Effector memory CD4-positive, alpha-beta T cell (primary cell): ENCODE data around the gene FHAD1.
A peak's percentile ranks its signal among the peaks of the same experiment; 100 is the strongest.

Source experiments
- DNase-seq, 3 donors: peaks; one replicate each; pipeline ENCODE4 v3.0.0-alpha.2; 2020
- H3K27ac ChIP-seq: 2 replicates; pipeline ENCODE4 v1.7.0; 2013; ENCODE audit warnings: mild to moderate bottlenecking, low read length, moderate library complexity; ENCODE audit not compliant: insufficient read depth, poor library complexity, severe bottlenecking
- H3K27me3 ChIP-seq: replicated peaks from 2 replicates; pipeline ENCODE4 v1.7.0; 2013; ENCODE audit warnings: mild to moderate bottlenecking, low read length; ENCODE audit not compliant: insufficient read depth, control insufficient read depth, poor library complexity, severe bottlenecking
- H3K36me3 ChIP-seq: 2 replicates; pipeline ENCODE4 v1.7.0; 2013; ENCODE audit warnings: mild to moderate bottlenecking, low read length, moderate library complexity; ENCODE audit not compliant: control insufficient read depth, insufficient read depth
- H3K4me1 ChIP-seq: 2 replicates; pipeline ENCODE4 v1.7.0; 2013; ENCODE audit warnings: low read length, mild to moderate bottlenecking; ENCODE audit not compliant: control insufficient read depth, insufficient read depth, poor library complexity, severe bottlenecking
- H3K4me3 ChIP-seq: 2 replicates; pipeline ENCODE4 v1.7.0; 2013; ENCODE audit warnings: low read length, low read depth, mild to moderate bottlenecking; ENCODE audit not compliant: insufficient read depth, poor library complexity, severe bottlenecking
- H3K9me3 ChIP-seq: 2 replicates; pipeline ENCODE4 v1.7.0; 2013; ENCODE audit warnings: mild to moderate bottlenecking, low read length, moderate library complexity; ENCODE audit not compliant: control insufficient read depth

FHAD1 gene

DNA sequence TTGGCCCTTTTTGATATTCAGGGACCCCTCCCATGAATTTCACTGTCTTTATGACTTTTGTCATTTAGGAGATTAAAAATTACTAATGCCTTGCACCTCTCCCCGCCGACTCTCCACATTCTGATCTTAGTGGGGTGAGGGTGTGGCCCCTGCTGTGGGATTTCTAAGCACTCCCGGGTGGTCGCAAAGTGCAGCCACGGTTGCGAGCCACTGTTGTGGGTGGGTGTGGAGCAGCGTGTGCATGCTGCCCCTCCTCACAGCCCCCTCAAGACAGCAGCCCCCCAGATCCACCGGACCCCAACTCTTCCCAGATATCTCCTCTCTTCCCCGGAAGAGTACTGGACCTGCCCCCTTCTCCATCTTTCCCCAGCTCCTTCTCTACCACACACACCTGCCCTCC is 96.1 kb downstream of the FHAD1 start:
- Histone ChIP-seq H3K27ac (no peak overlapping the region), H3K36me3 (no peaks in the 10 kb centered on the region), H3K27me3 (no peaks in the 10 kb centered on the region), H3K4me3 (no peak overlapping the region), H3K9me3 (no peaks in the 10 kb centered on the region), H3K4me1 (peaks cover 9% of the 10 kb centered on the region)
- DNase-seq: no peak

DNA sequence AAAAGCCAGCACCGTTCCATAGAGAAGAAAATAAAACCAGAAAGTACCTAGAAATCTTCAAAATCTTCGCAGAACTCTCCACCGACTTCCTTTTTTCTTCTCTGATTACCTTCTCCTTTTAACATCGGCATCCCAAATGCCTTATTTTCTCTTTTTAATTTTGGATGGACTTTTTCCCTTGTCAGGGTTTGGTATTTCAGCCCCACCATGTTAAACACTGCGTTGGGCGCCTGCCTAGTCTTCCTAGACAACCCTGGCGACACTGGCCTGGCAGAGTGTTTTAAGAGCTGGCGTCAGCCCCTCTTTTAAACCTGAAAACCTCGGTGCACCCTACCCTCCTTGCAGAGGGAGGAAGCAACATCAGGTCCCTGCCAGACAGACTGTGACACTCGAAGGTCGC is 96.7 kb downstream of the FHAD1 start:
- H3K36me3 ChIP-seq: no peaks in the 10 kb centered on the region
- no peak overlapping the region for H3K4me3 ChIP-seq
- no peaks in the 10 kb centered on the region for H3K9me3 ChIP-seq
- H3K4me1 ChIP-seq: peaks cover 9% of the 10 kb centered on the region
- no peaks in the 10 kb centered on the region for H3K27me3 ChIP-seq
- DNase-seq: no peak
- H3K27ac ChIP-seq: no peak overlapping the region

DNA sequence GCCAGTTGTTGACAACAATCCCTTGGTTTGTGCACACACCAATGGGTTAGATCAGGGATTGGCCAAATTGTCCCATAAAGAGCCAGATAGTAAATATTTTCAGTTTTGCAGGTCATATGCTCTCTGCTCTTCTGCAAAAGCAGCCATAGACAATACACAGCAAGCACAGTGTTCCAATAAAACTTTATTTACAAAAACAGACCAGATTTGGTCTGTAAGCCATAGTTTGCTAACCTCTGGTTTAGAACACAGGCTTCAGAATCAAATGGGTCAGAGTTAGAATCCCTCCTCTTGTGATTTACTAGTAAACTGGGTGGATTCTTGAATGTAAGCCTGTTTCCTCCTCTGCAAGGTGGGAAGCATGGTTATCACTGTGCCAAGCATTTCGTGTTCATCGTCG is 97.4 kb downstream of the FHAD1 start:
- Histone ChIP-seq H3K27ac (no peak overlapping the region), H3K4me3 (no peak overlapping the region), H3K4me1 (peaks cover 9% of the 10 kb centered on the region), H3K36me3 (no peaks in the 10 kb centered on the region), H3K9me3 (no peaks in the 10 kb centered on the region), H3K27me3 (no peaks in the 10 kb centered on the region)
- DNase-seq: no peak

DNA sequence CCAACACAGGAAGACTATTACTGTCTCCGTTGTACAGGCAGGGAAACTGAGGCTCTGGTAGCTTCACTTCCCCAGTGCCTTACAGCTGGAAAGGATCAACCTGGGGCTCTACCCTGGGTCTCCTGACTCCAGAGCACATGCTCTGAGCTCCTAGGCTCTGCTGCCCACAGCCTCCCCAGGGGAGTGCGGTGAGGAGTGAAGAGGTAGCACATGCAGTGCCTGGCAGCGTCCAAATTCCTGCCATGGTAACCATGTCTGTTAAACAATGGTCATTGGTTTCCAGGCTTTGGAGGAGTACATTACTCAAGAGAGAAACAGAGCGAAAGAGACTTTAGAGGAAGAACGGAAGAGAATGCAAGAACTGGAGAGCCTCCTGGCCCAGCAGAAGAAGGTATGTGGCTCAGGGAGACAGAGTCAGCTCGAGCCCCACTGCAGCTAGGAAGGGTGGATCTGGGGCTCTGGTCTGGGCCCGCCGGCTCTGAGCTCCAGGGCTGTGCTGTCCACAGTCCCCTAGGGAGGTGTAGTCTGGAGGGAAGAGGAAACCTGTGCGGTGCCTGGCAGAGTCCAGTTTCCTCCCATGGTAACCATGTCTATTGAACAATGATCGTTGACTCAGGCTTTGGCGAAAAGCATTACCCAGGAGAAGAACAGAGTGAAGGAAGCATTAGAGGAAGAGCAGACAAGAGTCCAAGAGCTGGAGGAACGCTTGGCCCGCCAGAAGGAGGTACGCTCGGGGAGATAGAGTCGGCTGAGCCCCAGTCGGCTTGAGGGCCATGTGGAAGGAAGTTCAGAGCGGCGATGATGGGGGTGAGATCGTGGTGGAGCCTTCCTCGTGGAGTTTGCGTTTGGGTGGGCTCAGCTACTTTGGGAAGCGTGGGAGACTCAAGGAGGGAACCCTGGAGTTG is 98.0 kb downstream of the FHAD1 start:
- Histone ChIP-seq H3K4me1 (peaks cover 9% of the 10 kb centered on the region), H3K9me3 (no peaks in the 10 kb centered on the region), H3K36me3 (no peaks in the 10 kb centered on the region), H3K27ac (no peak overlapping the region), H3K27me3 (no peaks in the 10 kb centered on the region), H3K4me3 (no peak overlapping the region)
- no peak for DNase-seq

DNA sequence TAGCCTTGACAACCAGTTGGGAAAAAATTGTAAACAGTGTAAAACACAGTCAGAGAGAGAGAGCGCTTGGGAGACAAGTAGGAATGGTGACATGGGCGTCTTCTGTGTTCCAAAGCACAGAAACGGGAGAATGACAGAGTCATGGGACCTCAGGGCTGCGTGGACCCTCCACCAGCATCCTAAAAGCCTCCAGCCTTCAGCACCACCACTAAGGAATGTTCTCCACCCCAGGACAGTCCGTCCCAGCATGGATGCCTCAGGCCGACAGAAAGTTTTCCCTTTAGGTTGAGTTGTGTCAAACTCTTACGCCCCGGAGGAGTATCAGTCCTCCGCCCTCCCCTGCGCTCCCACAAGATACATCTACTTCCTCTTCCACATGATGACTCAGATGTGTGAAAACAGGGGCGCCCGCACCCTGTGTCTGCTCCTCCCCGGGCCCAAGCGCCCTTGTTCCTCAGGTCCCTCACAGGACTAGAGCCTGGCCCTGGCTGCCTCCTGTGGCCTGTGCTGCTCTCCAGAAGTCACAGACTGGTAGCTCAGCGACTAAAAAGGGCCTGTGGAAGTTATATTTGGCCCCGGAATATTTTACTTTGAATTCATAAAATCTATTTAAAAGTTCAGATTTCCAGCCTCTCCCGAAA is 98.8 kb downstream of the FHAD1 start:
- no peaks in the 10 kb centered on the region for H3K36me3 ChIP-seq
- no peak overlapping the region for H3K27ac ChIP-seq
- peaks cover 9% of the 10 kb centered on the region for H3K4me1 ChIP-seq
- H3K9me3 ChIP-seq: no peaks in the 10 kb centered on the region
- H3K4me3 ChIP-seq: no peak overlapping the region
- peak; percentile 50 to 64 (median 60) for DNase-seq
- no peaks in the 10 kb centered on the region for H3K27me3 ChIP-seq

DNA sequence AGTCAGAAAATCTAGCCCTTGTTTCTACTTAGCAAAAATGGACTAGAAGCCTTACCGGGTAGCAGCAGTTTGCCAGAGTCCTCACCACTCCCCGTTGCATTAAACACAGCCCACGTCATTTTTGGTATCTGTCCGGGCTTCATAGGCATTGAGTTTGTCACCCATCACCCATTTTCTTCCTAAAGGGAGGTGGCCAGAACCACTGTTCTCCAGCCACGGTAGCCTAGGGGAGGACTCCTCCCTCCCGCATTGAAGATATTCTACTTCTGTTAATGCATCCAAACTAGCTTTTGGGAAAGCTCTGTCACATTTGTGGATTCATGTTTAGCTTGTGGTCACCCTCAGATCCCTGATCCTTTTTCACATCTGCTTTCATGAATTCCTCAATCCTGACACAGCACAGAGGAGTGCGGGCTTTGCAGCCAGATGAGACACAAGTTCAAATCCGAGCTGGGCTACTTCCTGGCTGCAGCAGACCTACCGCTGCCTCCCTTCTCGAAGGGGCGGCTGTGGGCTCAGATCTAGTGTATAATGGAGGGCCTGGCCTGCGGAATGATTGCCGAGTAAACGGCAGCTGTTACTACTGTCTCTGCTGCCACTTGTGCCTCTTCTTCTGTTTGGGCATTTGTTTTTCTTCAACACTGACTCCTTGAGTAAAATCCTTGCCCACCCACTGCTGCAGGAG is 99.5 kb downstream of the FHAD1 start:
- Histone ChIP-seq H3K4me1 (peaks cover 9% of the 10 kb centered on the region), H3K27ac (no peak overlapping the region)
- no peak for DNase-seq

DNA sequence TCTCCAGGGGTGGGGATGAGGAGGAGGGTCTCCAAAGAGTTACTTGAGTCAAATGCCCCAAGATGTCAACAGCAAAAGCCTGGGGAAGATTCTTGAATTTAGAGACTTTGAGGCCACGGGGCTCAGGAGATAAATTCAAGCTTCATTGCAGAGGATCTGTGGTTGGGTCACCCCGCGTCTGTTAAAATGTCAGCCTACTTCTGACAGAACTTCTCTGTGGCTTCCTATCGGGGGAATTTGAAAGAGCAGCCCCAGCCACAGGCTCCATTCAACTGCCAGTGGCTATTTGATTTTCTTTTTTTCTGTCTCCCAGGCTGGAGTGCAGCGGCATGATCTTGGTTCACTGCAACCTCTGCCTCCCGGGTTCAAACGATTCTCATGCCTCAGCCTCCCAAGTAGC is 100.2 kb downstream of the FHAD1 start:
- Histone ChIP-seq H3K36me3 (no peaks in the 10 kb centered on the region), H3K27me3 (no peaks in the 10 kb centered on the region), H3K4me3 (no peak overlapping the region), H3K4me1 (peaks cover 9% of the 10 kb centered on the region), H3K27ac (no peak overlapping the region), H3K9me3 (no peaks in the 10 kb centered on the region)
- peak; percentile 6 to 22 (median 17) for DNase-seq

More for the DNA sequence above, 99.5 kb downstream of the FHAD1 start:
- no peaks in the 10 kb centered on the region for H3K36me3 ChIP-seq
- no peaks in the 10 kb centered on the region for H3K9me3 ChIP-seq
- H3K4me3 ChIP-seq: no peak overlapping the region
- H3K27me3 ChIP-seq: no peaks in the 10 kb centered on the region

DNA sequence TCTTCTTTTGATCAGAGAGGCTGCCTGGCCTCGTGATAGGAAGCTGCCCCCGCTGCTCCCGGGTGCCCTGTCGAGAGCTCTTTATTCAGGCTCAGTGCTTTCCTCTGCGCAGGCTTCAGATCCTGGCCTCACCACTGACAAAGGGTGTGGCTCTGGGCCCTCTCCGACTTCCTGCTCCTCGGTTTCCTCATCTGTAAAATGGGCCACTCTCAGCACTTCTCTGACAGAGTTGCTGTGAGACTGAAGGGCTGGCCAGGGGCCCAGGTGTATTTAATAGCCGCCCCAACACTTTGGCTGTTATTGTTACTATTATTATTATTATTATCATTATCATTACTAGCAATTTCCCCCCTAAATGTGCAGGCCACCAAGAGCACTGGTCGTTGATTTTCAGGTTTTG is 101.6 kb downstream of the FHAD1 start:
- H3K9me3 ChIP-seq: no peaks in the 10 kb centered on the region
- no peak overlapping the region for H3K27ac ChIP-seq
- peaks cover 9% of the 10 kb centered on the region for H3K4me1 ChIP-seq
- H3K27me3 ChIP-seq: no peaks in the 10 kb centered on the region
- no peak for DNase-seq
- H3K4me3 ChIP-seq: no peak overlapping the region
- no peaks in the 10 kb centered on the region for H3K36me3 ChIP-seq

DNA sequence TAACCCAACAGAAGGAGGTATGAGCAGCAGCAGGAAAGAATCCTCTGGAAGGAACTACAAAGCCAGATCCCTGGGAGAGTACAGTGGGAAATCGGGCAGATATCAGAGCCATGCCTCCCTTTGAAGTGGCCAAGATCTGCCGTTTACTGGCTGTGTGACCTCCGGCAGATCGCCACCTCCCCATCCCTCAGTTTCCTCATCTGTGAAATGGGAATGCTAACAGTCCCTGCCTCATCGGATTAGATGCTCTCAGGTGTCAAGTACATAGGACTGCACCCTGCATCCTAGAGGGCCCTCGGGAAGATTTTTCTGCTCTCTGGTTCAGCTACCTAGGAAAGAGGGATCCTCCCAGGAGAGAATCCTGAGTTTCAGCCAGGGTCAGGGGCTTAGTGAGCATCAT is 102.1 kb downstream of the FHAD1 start:
- no peak for DNase-seq
- H3K27ac ChIP-seq: no peak overlapping the region
- H3K9me3 ChIP-seq: no peaks in the 10 kb centered on the region
- peaks cover 9% of the 10 kb centered on the region for H3K4me1 ChIP-seq
- no peak overlapping the region for H3K4me3 ChIP-seq
- no peaks in the 10 kb centered on the region for H3K27me3 ChIP-seq
- H3K36me3 ChIP-seq: no peaks in the 10 kb centered on the region

DNA sequence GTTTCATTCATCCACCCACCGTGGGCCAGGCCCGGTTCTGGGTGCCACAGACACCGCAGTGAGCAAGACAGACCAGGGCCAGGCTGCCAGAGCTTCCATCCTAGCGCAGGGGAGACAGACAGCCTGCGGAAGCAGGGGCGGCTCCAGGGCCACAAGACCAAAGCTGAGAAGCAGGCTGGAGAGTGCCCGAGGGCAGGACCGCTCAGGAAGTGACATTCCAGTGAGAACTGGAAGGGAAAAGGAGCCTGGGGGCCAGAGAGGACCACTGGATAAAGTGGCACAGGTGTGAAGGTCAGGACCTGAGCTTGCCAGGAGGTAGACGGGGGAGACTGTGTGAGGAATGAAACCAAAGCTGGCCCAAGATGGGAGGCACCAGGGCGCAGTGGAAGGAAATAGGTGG is 103.1 kb downstream of the FHAD1 start:
- no peaks in the 10 kb centered on the region for H3K9me3 ChIP-seq
- no peak for DNase-seq

More for the DNA sequence above, 103.1 kb downstream of the FHAD1 start:
- Histone ChIP-seq H3K36me3 (no peaks in the 10 kb centered on the region), H3K27ac (no peak overlapping the region), H3K4me3 (no peak overlapping the region), H3K27me3 (no peaks in the 10 kb centered on the region), H3K4me1 (peaks cover 9% of the 10 kb centered on the region)
